Measurements from ENCODE around the gene PGPEP1. TPM values are rescaled to one million over a fixed set of nuclear protein-coding genes. Genes with fewer than 3 reads are reported as not detected.

Gene PGPEP1
- total and polyA plus RNA-seq, 10 of the 15 experiments (the other 5 are each of a cell fraction or from before 2014, with no cell fraction given), result 13.8 to 39.4 (median 17.0) TPM

DNA sequence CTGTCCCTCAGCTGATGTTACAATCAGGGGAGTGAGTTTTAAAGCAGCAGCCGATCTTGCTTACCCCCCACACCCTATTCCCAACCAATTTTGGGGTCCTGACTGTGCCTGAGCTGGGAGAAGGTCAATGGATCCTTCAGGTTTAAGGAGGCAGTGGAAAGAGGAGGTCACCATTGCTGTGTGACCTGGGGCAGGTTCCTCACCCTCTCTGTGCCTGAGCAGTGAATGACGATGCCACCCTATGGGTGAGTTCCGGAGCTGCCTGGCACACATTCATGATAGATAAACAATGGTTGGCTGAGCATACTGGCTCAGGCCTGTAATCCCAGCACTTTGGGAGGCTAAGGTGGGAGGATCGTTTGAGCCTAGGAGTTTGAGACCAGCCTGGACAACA lies 38.7 kb upstream of the PGPEP1 start:
- Histone ChIP-seq H3K27me3 (replicated peaks in 1 of 2; ENCODE audit: control insufficient read depth in 2 of 2, insufficient read depth in 2 of 2, low read length in 1 of 2) (no peaks in the 10 kb centered on the region), H3K4me1 (ENCODE audit: control insufficient read depth, insufficient read depth, low read length) (peaks cover 19% of the 10 kb centered on the region), H3K9me3 (replicated peaks; ENCODE audit: control insufficient read depth, insufficient read depth, low read length) (no peaks in the 10 kb centered on the region), H4K20me1 (ENCODE audit: control insufficient read depth, insufficient read depth) (no peaks in the 10 kb centered on the region), H3K4me2 (ENCODE audit: control insufficient read depth, insufficient read depth) (no peak overlapping the region), H3K36me3 (ENCODE audit: control insufficient read depth in 2 of 2, insufficient read depth in 2 of 2, low read length in 1 of 2) (peaks cover 2 to 3% of the 10 kb centered on the region in 2 experiments; a peak in 2 of 4 replicates), H3K9ac (ENCODE audit: control insufficient read depth, insufficient read depth, low read length) (no peak overlapping the region), H3K27ac (ENCODE audit: control insufficient read depth, insufficient read depth) (no peak overlapping the region), H2AFZ (ENCODE audit: control insufficient read depth, low read depth, low read length) (no peak overlapping the region), H3K4me3 (no peak overlapping the region), H3K79me2 (ENCODE audit: control insufficient read depth, insufficient read depth, low read length) (peaks cover 20% of the 10 kb centered on the region)
- RAD21 ChIA-PET (ENCODE audit: unreplicated experiment), result interaction anchor here (0.7 to 5.0 kb wide), 3 partner anchors 9 to 29 kb away, joined by 3 to 135 read pairs (median 13); partner anchors contain the start of gene JUND
- CTCF ChIA-PET, result interaction anchor here (2.6 to 5.3 kb wide), 2 partner anchors 9 to 22 kb away, joined by 10 to 122 read pairs; partner anchors contain the start of gene JUND
- intact Hi-C loops (cut with micrococcal nuclease; ENCODE audit: unreplicated experiment) (no loop called here), in situ Hi-C loops (cut with MboI) (no loop called here)
- ATAC-seq (no peak), FAIRE-seq (no peak), DNase-seq (ENCODE audit: low read depth, low spot score) (no peak)
- SMC1A ChIA-PET (ENCODE audit: uncharacterized antibody, unreplicated experiment), result interaction anchor here (1.5 to 4.0 kb wide), 2 partner anchors 9 to 21 kb away, joined by 9 to 63 read pairs; partner anchors contain the start of gene JUND
- POLR2A ChIA-PET, result interaction anchor here (0.5 to 5.8 kb wide), 7 partner anchors 10 to 1105 kb away, joined by 3 to 196 read pairs (median 6); partner anchors contain the start of genes JUND and LSM4
- TF ChIP-seq SMARCA5 (IDR thresholded peaks at IDR 0.05) (peak; percentile 27; the same call in 1 of the 2 replicates), JUND (IDR thresholded peaks at IDR 0.05; ENCODE audit: low read depth, low read length) (no peak), CHD2 (IDR thresholded peaks at IDR 0.05; ENCODE audit: borderline replicate concordance, low read depth, low read length) (no peak), NFYB (IDR thresholded peaks at IDR 0.05; ENCODE audit: insufficient read depth, low read depth, low read length) (no peak), CREM (IDR thresholded peaks at IDR 0.05; ENCODE audit: low read depth) (no peak), CBFB (IDR thresholded peaks at IDR 0.05; ENCODE audit: low read depth) (no peak)
- TF ChIP-seq, protein P1, sequence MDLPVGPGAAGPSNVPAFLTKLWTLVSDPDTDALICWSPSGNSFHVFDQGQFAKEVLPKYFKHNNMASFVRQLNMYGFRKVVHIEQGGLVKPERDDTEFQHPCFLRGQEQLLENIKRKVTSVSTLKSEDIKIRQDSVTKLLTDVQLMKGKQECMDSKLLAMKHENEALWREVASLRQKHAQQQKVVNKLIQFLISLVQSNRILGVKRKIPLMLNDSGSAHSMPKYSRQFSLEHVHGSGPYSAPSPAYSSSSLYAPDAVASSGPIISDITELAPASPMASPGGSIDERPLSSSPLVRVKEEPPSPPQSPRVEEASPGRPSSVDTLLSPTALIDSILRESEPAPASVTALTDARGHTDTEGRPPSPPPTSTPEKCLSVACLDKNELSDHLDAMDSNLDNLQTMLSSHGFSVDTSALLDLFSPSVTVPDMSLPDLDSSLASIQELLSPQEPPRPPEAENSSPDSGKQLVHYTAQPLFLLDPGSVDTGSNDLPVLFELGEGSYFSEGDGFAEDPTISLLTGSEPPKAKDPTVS (IDR thresholded peaks at IDR 0.05; ENCODE audit: low read depth, low read length), result no peak
- TF ChIP-seq, protein P2, sequence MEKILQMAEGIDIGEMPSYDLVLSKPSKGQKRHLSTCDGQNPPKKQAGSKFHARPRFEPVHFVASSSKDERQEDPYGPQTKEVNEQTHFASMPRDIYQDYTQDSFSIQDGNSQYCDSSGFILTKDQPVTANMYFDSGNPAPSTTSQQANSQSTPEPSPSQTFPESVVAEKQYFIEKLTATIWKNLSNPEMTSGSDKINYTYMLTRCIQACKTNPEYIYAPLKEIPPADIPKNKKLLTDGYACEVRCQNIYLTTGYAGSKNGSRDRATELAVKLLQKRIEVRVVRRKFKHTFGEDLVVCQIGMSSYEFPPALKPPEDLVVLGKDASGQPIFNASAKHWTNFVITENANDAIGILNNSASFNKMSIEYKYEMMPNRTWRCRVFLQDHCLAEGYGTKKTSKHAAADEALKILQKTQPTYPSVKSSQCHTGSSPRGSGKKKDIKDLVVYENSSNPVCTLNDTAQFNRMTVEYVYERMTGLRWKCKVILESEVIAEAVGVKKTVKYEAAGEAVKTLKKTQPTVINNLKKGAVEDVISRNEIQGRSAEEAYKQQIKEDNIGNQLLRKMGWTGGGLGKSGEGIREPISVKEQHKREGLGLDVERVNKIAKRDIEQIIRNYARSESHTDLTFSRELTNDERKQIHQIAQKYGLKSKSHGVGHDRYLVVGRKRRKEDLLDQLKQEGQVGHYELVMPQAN (conservative IDR thresholded peaks at IDR 0.05), result no peak
- WGBS (ENCODE audit: insufficient coverage, insufficient replicate concordance, low lambda C conversion rate, missing lambda C conversion rate), result 85% methylated on average over 4 of the region's 4 CpGs
- no TSS peak for BruUV-seq (replicated peaks)
